Measurements from ENCODE around the gene FITM2.

The FITM2 gene

GRCh38 chr20:44264287-44264686, 46.7 kb downstream of the FITM2 start:
- ATAC-seq: no peak
- TF ChIP-seq ZFP3 (CRISPR knock-in tag; IDR thresholded peaks at IDR 0.05): no peak
- TF ChIP-seq PATZ1 (CRISPR knock-in tag; IDR thresholded peaks at IDR 0.05; ENCODE audit: borderline replicate concordance): no peak
- TF ChIP-seq TSHZ2 (CRISPR knock-in tag; IDR thresholded peaks at IDR 0.05): no peak
- no peak for TF ChIP-seq PPARA (CRISPR knock-in tag; IDR thresholded peaks at IDR 0.05; ENCODE audit: borderline replicate concordance)
- no peak for TF ChIP-seq SNAI2 (CRISPR knock-in tag; IDR thresholded peaks at IDR 0.05)
- TF ChIP-seq CSDC2 (CRISPR knock-in tag; IDR thresholded peaks at IDR 0.05): no peak
- no peak for TF ChIP-seq ZC3H10 (CRISPR knock-in tag; IDR thresholded peaks at IDR 0.05)
- TF ChIP-seq ZNF565 (CRISPR knock-in tag; conservative IDR thresholded peaks at IDR 0.05; ENCODE audit: low read depth): no peak
- TF ChIP-seq ZNF70 (CRISPR knock-in tag; IDR thresholded peaks at IDR 0.05): no peak
- TF ChIP-seq POU6F1 (CRISPR knock-in tag; IDR thresholded peaks at IDR 0.05; ENCODE audit: borderline replicate concordance, low read depth): no peak
- no peak for TF ChIP-seq ZNF8 (CRISPR knock-in tag; IDR thresholded peaks at IDR 0.05)
- TF ChIP-seq ARNTL (CRISPR knock-in tag; IDR thresholded peaks at IDR 0.05; ENCODE audit: borderline replicate concordance, low read depth): no peak
- no peak for TF ChIP-seq RARB (CRISPR knock-in tag; IDR thresholded peaks at IDR 0.05)
- no peak for TF ChIP-seq OSR1 (CRISPR knock-in tag; IDR thresholded peaks at IDR 0.05)
- TF ChIP-seq GLIS3 (CRISPR knock-in tag; IDR thresholded peaks at IDR 0.05): no peak
- no peak for TF ChIP-seq BACH2 (CRISPR knock-in tag; IDR thresholded peaks at IDR 0.05; ENCODE audit: borderline replicate concordance)

GRCh38 chr20:44258226-44258890, 52.6 kb downstream of the FITM2 start:
- ATAC-seq: no peak
- TF ChIP-seq PATZ1 (CRISPR knock-in tag; IDR thresholded peaks at IDR 0.05; ENCODE audit: borderline replicate concordance) (no peak), ZNF565 (CRISPR knock-in tag; conservative IDR thresholded peaks at IDR 0.05; ENCODE audit: low read depth) (no peak), GLIS3 (CRISPR knock-in tag; IDR thresholded peaks at IDR 0.05) (no peak), BACH2 (CRISPR knock-in tag; IDR thresholded peaks at IDR 0.05; ENCODE audit: borderline replicate concordance) (no peak), CREB5 (CRISPR knock-in tag; IDR thresholded peaks at IDR 0.05; ENCODE audit: low read depth) (no peak), OSR1 (CRISPR knock-in tag; IDR thresholded peaks at IDR 0.05) (no peak), PPARA (CRISPR knock-in tag; IDR thresholded peaks at IDR 0.05; ENCODE audit: borderline replicate concordance) (no peak), TOX (CRISPR knock-in tag; IDR thresholded peaks at IDR 0.05; ENCODE audit: borderline replicate concordance) (no peak), ZC3H10 (CRISPR knock-in tag; IDR thresholded peaks at IDR 0.05) (no peak), ARNTL (CRISPR knock-in tag; IDR thresholded peaks at IDR 0.05; ENCODE audit: borderline replicate concordance, low read depth) (no peak), ZFP30 (CRISPR knock-in tag; IDR thresholded peaks at IDR 0.05) (no peak), ZNF8 (CRISPR knock-in tag; IDR thresholded peaks at IDR 0.05) (no peak), ZNF70 (CRISPR knock-in tag; IDR thresholded peaks at IDR 0.05) (no peak), RARB (CRISPR knock-in tag; IDR thresholded peaks at IDR 0.05) (no peak), TSHZ2 (CRISPR knock-in tag; IDR thresholded peaks at IDR 0.05) (no peak), ESRRG (CRISPR knock-in tag; IDR thresholded peaks at IDR 0.05) (no peak), POU6F1 (CRISPR knock-in tag; IDR thresholded peaks at IDR 0.05; ENCODE audit: borderline replicate concordance, low read depth) (no peak), CSDC2 (CRISPR knock-in tag; IDR thresholded peaks at IDR 0.05) (no peak), ISL1 (CRISPR knock-in tag; IDR thresholded peaks at IDR 0.05) (no peak), TCF4 (CRISPR knock-in tag; IDR thresholded peaks at IDR 0.05; ENCODE audit: borderline replicate concordance) (no peak)

Data from SK-N-SH treated with all-trans-retinoic acid at 6 μM for 48 hours (cell line).